Natural killer cell (primary cell): ENCODE measurements around the gene THSD4. TPM values are rescaled to one million over a fixed set of nuclear protein-coding genes. Genes with fewer than 3 reads are reported as not detected.

Experiments used
- ATAC-seq, 3 donors: fragments of 150-1000 bp in 2 of 3; fragments of 200-7000 bp in 1 of 3; cut with Tn5 transposase; 1 replicate in 1 of 3; 2 replicates in 2 of 3; pipeline ENCODE4 v1.10.0; 2021; ENCODE audit warnings: mild to moderate bottlenecking in 2 of 3, moderate library complexity in 2 of 3
- DNase-seq, 2 donors: peaks; one replicate each; pipeline versions ENCODE4 v3.0.0 to v3.0.0-alpha.2; 2013 to 2021; ENCODE audit warnings: mixed read lengths in 1 of 2
- H3K27ac ChIP-seq: one replicate; pipeline ENCODE4 v1.5.1; 2013; ENCODE audit warnings: mild to moderate bottlenecking, low read length
- H3K27me3 ChIP-seq: one replicate; pipeline ENCODE4 v1.6.1; 2013; ENCODE audit warnings: low read length; ENCODE audit not compliant: control insufficient read depth, insufficient read depth
- H3K36me3 ChIP-seq: one replicate; pipeline ENCODE4 v1.6.1; 2013; ENCODE audit warnings: low read length; ENCODE audit not compliant: control insufficient read depth, insufficient read depth
- H3K4me1 ChIP-seq: one replicate; pipeline ENCODE4 v1.6.1; 2013; ENCODE audit warnings: low read length; ENCODE audit not compliant: control insufficient read depth, insufficient read depth
- H3K4me3 ChIP-seq: one replicate; pipeline ENCODE4 v1.5.1; 2013; ENCODE audit warnings: low read length
- H3K9me3 ChIP-seq: one replicate; pipeline ENCODE4 v1.6.1; 2013; ENCODE audit warnings: low read length; ENCODE audit not compliant: control insufficient read depth, insufficient read depth
- H3K27ac Mint-ChIP-seq, 2 donors: one replicate each; pipeline ENCODE4 v1.8.0; 2022; ENCODE audit warnings: mild to moderate bottlenecking in 2 of 2, mixed read lengths in 2 of 2, moderate library complexity in 1 of 2
- H3K27me3 Mint-ChIP-seq, 2 donors: one replicate each; pipeline ENCODE4 v1.8.0; 2022; ENCODE audit warnings: low read depth in 2 of 2, mixed read lengths in 2 of 2
- H3K36me3 Mint-ChIP-seq: one replicate; pipeline ENCODE4 v1.8.0; 2022; ENCODE audit warnings: mixed read lengths
- H3K4me1 Mint-ChIP-seq, 2 donors: one replicate each; pipeline ENCODE4 v1.8.0; 2022; ENCODE audit warnings: mixed read lengths in 2 of 2
- H3K4me3 Mint-ChIP-seq: one replicate; pipeline ENCODE4 v1.8.0; 2022; ENCODE audit warnings: mild to moderate bottlenecking, moderate library complexity, mixed read lengths
- H3K9me3 Mint-ChIP-seq, 2 donors: one replicate each; pipeline ENCODE4 v1.8.0; 2022; ENCODE audit warnings: mixed read lengths in 2 of 2
- WGBS: methylation state at CpG from one replicate; pipeline ENCODE4 v1.1.7; 2013; ENCODE audit warnings: missing lambda C conversion rate; ENCODE audit not compliant: insufficient coverage; 5-methylcytosine and 5-hydroxymethylcytosine counted together
- intact Hi-C: fragments of 100-400 bp; cut with micrococcal nuclease; formaldehyde crosslinking; loops from one replicate; pipeline ENCODE4 v1.14.2; 2022
- total RNA-seq, 4 donors: library from RNA; stranded (reverse); fragments of 120-200 nt in 1 of 4; gene quantifications; one replicate each; pipeline versions ENCODE4 v1.2.3 to v1.2.4, GENCODE V29; 2013 to 2022
- TF ChIP-seq, protein P1 (sequence below): fragments of 200-600 bp; IDR thresholded peaks from one replicate; pipeline ENCODE4 v1.8.0; 2022; ENCODE audit warnings: antibody characterized with exemption

The THSD4 gene
- total RNA-seq, 3 donors from 2014 or later (not counting 1 experiment from before 2014, with no cell fraction given), result not detected

- Histone ChIP-seq H3K9me3 (no peaks in the 10 kb centered on the region), H3K27me3 (no peaks in the 10 kb centered on the region), H3K4me3 (no peak overlapping the region), H3K4me1 (no peaks in the 10 kb centered on the region), H3K36me3 (no peaks in the 10 kb centered on the region), H3K27ac (no peak overlapping the region)
- Mint-ChIP-seq H3K4me1 (no peaks in the 10 kb centered on the region), H3K9me3 (no peaks in the 10 kb centered on the region), H3K4me3 (no peak overlapping the region), H3K36me3 (no peaks in the 10 kb centered on the region), H3K27ac (no peak overlapping the region), H3K27me3 (peaks cover 18 to 48% of the 10 kb centered on the region in 2 donors)
- DNase-seq (no peak), ATAC-seq (no peak)
- intact Hi-C loops, result no loop called here
- TF ChIP-seq, protein P1, sequence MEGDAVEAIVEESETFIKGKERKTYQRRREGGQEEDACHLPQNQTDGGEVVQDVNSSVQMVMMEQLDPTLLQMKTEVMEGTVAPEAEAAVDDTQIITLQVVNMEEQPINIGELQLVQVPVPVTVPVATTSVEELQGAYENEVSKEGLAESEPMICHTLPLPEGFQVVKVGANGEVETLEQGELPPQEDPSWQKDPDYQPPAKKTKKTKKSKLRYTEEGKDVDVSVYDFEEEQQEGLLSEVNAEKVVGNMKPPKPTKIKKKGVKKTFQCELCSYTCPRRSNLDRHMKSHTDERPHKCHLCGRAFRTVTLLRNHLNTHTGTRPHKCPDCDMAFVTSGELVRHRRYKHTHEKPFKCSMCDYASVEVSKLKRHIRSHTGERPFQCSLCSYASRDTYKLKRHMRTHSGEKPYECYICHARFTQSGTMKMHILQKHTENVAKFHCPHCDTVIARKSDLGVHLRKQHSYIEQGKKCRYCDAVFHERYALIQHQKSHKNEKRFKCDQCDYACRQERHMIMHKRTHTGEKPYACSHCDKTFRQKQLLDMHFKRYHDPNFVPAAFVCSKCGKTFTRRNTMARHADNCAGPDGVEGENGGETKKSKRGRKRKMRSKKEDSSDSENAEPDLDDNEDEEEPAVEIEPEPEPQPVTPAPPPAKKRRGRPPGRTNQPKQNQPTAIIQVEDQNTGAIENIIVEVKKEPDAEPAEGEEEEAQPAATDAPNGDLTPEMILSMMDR, result no peak
- WGBS, result 56% methylated on average over 2 of the region's 6 CpGs
Observed at GRCh38 chr15:71705151-71705550, 589.9 kb downstream of the THSD4 start.

- no peak overlapping the region for H3K27ac Mint-ChIP-seq
- H3K4me3 ChIP-seq, result no peak overlapping the region
- no peaks in the 10 kb centered on the region for H3K36me3 ChIP-seq
- peaks cover 18 to 45% of the 10 kb centered on the region in 2 donors for H3K27me3 Mint-ChIP-seq
- intact Hi-C loops, result no loop called here
- TF ChIP-seq, protein P1, result no peak
- WGBS, result 77% methylated on average over 9 of the region's 9 CpGs
- no peaks in the 10 kb centered on the region for H3K9me3 Mint-ChIP-seq
- H3K4me1 ChIP-seq, result no peaks in the 10 kb centered on the region
- ATAC-seq (no peak), DNase-seq (no peak)
- no peaks in the 10 kb centered on the region for H3K27me3 ChIP-seq
- no peak overlapping the region for H3K4me3 Mint-ChIP-seq
- no peaks in the 10 kb centered on the region for H3K36me3 Mint-ChIP-seq
- H3K27ac ChIP-seq, result no peak overlapping the region
- no peaks in the 10 kb centered on the region for H3K4me1 Mint-ChIP-seq
- H3K9me3 ChIP-seq, result no peaks in the 10 kb centered on the region
Observed at GRCh38 chr15:71706461-71707229, 591.4 kb downstream of the THSD4 start.

- intact Hi-C loops, result no loop called here
- H3K4me1 Mint-ChIP-seq, result peaks cover 0 to 4% of the 10 kb centered on the region in 2 donors
- Histone ChIP-seq H3K36me3 (no peaks in the 10 kb centered on the region), H3K27me3 (no peaks in the 10 kb centered on the region), H3K4me3 (no peak overlapping the region), H3K4me1 (no peaks in the 10 kb centered on the region), H3K27ac (no peak overlapping the region), H3K9me3 (no peaks in the 10 kb centered on the region)
- H3K4me3 Mint-ChIP-seq, result no peak overlapping the region
- no peak overlapping the region for H3K27ac Mint-ChIP-seq
- TF ChIP-seq, protein P1, result no peak
- no peaks in the 10 kb centered on the region for H3K36me3 Mint-ChIP-seq
- H3K27me3 Mint-ChIP-seq, result peaks cover 21 to 52% of the 10 kb centered on the region in 2 donors
- 78% methylated on average over 5 of the region's 5 CpGs for WGBS
- no peak for DNase-seq
- H3K9me3 Mint-ChIP-seq, result no peaks in the 10 kb centered on the region
- no peak for ATAC-seq
Observed at GRCh38 chr15:71707230-71708050, 592.2 kb downstream of the THSD4 start.
